ENCODE results near the gene TMPRSS2.

The TMPRSS2 gene

GRCh38 chr21:41480086-41480690 is 27.8 kb downstream of the TMPRSS2 start:
- DNase-seq: no peak

- no peak for DNase-seq
Measured at GRCh38 chr21:41479686-41480085, 28.3 kb downstream of the TMPRSS2 start.

- DNase-seq: no peak
Measured at GRCh38 chr21:41478319-41479177, 29.4 kb downstream of the TMPRSS2 start.

- DNase-seq: no peak
Measured at GRCh38 chr21:41477641-41478318, 30.2 kb downstream of the TMPRSS2 start.

- no peak for DNase-seq
Measured at GRCh38 chr21:41475714-41476420, 32.1 kb downstream of the TMPRSS2 start.

- DNase-seq: no peak
Measured at GRCh38 chr21:41472753-41473548, 35.0 kb downstream of the TMPRSS2 start.

GRCh38 chr21:41470054-41470453 is 37.9 kb downstream of the TMPRSS2 start:
- DNase-seq: no peak

- no peak for DNase-seq
Measured at GRCh38 chr21:41466024-41466820, 41.7 kb downstream of the TMPRSS2 start.

GRCh38 chr21:41465176-41465781 is 42.7 kb downstream of the TMPRSS2 start:
- no peak for DNase-seq

GRCh38 chr21:41460578-41461527 is 47.1 kb downstream of the TMPRSS2 start:
- DNase-seq: peak; percentile 41

GRCh38 chr21:41459884-41460534 is 47.9 kb downstream of the TMPRSS2 start:
- DNase-seq: no peak

GRCh38 chr21:41458559-41458958 is 49.4 kb downstream of the TMPRSS2 start:
- no peak for DNase-seq

- no peak for DNase-seq
Measured at GRCh38 chr21:41458121-41458520, 49.8 kb downstream of the TMPRSS2 start.

- no peak for DNase-seq
Measured at GRCh38 chr21:41453761-41454160, 54.2 kb downstream of the TMPRSS2 start.

GRCh38 chr21:41453198-41453597 is 54.8 kb downstream of the TMPRSS2 start:
- no peak for DNase-seq

GRCh38 chr21:41451753-41452676 is 55.9 kb downstream of the TMPRSS2 start:
- DNase-seq: no peak

- no peak for DNase-seq
Measured at GRCh38 chr21:41449613-41450012, 58.3 kb downstream of the TMPRSS2 start.

- DNase-seq: no peak
Measured at GRCh38 chr21:41447356-41447755, 60.6 kb downstream of the TMPRSS2 start.

All from NCI-H1436 (cell line).